GM13977 (cell line): ENCODE results near the gene PI4KB.

Source experiments
- DNase-seq: peaks from one replicate; pipeline ENCODE4 v3.0.0; 2012; ENCODE audit warnings: low spot score
- in situ Hi-C: fragments of 300-500 bp; cut with MboI; formaldehyde crosslinking; loops from one replicate; pipeline ENCODE4 v1.12.0; 2022; ENCODE audit warnings: low sequenced_read_pairs, low pct_unique_long_range_greater_than_20kb, mixed read lengths, inconsistent platforms; ENCODE audit not compliant: unreplicated experiment
- TF ChIP-seq, protein P1 (sequence below): IDR thresholded peaks from 2 replicates; pipeline ENCODE4 v1.5.1; 2012; ENCODE audit warnings: mild to moderate bottlenecking, control low read depth; ENCODE audit not compliant: insufficient read depth; ENCODE audit errors: extremely low read depth, missing control alignments

The PI4KB gene

DNA sequence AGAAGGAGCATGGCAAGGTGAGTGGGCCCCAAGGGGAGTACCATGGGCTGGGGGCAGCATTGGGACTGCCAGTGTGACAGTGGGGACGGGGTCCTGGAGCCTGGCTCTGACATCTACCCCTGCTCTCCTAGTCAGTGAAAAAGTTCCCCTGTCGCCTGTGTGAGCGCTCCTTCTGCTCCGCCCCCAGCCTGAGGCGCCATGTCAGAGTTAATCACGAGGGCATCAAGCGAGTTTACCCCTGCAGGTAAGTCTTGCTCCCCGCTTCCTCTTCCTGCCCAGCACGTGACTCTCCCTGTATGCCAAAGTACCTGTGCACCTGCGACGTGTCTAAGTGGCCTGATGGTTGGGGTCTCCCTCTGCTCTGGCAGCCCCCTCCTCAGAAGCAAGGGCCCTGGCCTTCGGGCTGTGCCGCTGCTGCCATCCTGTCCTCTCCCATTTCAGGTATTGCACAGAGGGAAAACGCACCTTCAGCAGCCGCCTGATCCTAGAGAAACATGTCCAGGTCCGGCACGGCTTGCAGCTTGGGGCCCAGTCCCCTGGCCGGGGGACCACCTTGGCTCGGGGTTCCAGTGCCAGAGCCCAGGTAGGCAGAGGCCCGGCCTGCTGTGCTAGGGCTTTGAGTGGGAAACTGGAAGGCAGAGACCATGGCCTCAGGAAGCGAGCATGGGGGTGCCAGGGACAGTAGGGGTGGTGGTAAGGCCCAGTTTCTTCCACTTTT, 37.1 kb downstream of the PI4KB start:
- in situ Hi-C loops, result no loop called here
- DNase-seq, result no peak
- TF ChIP-seq, protein P1, sequence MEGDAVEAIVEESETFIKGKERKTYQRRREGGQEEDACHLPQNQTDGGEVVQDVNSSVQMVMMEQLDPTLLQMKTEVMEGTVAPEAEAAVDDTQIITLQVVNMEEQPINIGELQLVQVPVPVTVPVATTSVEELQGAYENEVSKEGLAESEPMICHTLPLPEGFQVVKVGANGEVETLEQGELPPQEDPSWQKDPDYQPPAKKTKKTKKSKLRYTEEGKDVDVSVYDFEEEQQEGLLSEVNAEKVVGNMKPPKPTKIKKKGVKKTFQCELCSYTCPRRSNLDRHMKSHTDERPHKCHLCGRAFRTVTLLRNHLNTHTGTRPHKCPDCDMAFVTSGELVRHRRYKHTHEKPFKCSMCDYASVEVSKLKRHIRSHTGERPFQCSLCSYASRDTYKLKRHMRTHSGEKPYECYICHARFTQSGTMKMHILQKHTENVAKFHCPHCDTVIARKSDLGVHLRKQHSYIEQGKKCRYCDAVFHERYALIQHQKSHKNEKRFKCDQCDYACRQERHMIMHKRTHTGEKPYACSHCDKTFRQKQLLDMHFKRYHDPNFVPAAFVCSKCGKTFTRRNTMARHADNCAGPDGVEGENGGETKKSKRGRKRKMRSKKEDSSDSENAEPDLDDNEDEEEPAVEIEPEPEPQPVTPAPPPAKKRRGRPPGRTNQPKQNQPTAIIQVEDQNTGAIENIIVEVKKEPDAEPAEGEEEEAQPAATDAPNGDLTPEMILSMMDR, result no peak

- in situ Hi-C loops, result no loop called here
- TF ChIP-seq, protein P1, result no peak
- no peak for DNase-seq
Observed at GRCh38 chr1:151289080-151289935, 37.9 kb downstream of the PI4KB start.

DNA sequence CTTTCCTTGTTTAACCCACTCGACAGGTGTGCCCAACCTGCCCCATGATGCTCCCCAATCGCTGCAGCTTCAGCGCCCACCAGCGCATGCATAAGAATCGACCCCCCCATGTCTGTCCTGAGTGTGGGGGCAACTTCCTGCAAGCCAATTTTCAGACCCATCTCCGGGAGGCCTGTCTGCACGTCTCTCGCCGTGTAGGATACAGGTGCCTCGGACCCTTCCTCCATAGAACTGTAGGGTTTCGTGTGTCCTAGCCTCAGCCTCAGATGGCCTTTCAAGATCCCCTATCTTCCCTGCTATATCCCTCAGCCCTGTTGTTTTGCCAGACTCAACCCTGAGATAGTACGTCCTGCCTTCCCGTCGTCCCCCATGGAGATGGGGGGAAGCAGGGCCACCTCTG, 38.7 kb downstream of the PI4KB start:
- TF ChIP-seq, protein P1, result no peak
- in situ Hi-C loops, result no loop called here
- DNase-seq, result no peak

GRCh38 chr1:151287767-151288500, 39.3 kb downstream of the PI4KB start:
- in situ Hi-C loops, result no loop called here
- TF ChIP-seq, protein P1, result no peak
- no peak for DNase-seq

GRCh38 chr1:151287341-151287699, 39.9 kb downstream of the PI4KB start:
- TF ChIP-seq, protein P1, result no peak
- DNase-seq, result no peak
- in situ Hi-C loops, result no loop called here

GRCh38 chr1:151286619-151287340, 40.4 kb downstream of the PI4KB start:
- no peak for DNase-seq
- TF ChIP-seq, protein P1, result no peak
- in situ Hi-C loops, result no loop called here
